ENCODE data around the gene CRACR2A.

CRACR2A gene

DNA sequence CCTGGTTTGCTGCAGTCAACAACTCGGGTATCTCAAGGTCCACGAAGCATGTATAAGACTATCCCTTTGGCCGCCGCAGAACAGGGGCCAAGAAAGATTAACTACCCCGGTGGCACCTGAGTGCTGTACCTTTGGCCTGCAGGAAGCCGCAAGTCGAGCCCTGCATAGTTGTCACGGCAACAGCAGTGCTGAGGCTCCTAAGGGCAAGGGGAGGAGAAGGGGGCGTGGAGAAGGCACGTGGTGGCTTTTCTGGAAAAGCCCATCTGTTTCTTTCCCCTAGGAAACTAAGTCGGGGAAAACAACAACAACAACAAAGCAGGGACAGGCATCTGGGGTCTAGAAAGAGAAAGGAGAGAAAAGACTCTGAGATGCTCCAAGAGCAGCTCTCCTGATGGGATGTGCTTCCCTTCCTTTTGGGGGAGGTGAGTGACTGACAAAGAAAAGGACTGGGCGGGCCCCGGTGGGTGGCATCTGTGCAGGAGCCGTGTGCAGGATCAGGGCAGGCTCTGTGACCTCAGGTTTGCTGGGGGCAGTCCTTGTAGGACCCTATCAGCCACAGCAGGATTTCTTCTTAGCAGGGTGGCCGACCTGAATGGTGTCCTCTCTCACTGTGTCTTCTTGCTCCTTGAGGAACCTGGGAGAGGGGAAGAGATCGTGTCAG lies 138.0 kb downstream of the CRACR2A start:
- DNase-seq, result no peak

DNA sequence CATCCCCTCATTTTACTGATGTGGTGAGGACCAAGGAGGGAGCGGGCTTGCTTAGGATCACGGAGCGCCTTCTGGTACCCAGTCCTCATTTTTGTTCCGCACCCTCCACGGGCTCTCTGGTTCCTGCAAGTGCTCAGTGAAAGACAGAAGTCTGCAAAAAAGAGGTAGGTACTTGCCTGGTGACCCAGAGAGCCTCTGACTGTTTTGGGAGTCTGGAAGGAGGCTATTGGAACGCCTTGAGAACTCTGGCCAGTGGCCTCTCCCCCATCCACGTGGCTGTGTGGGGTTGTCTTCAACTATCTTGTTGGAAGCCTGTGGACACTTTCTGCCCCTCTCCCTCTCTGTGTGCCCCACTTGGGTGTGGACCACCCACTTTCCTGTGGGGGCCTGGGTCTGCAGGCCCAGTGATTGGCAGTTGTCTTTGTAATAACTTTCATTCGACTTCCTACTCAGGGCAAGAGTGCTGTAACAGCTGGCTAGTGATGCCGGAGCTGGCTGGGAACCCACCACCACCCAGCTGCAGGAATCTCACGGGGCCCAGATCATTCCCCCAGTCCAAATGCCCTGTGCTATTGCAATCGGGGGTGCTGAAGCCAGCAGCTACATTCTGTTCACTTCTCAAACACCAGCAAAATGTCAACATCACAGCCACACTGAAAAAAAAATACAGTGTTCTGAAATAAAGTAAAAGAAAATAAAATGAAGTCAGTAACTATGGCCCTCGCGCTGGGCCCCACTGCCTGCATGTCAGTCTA lies 139.1 kb downstream of the CRACR2A start:
- no peak for DNase-seq

GRCh38 chr12:3611860-3612703 lies 140.8 kb downstream of the CRACR2A start:
- no peak for DNase-seq

- DNase-seq, result no peak
These were observed 145.1 kb downstream of the CRACR2A start for GRCh38 chr12:3607821-3608220.

GRCh38 chr12:3607039-3607720 lies 145.7 kb downstream of the CRACR2A start:
- peak; percentile 16 for DNase-seq

DNA sequence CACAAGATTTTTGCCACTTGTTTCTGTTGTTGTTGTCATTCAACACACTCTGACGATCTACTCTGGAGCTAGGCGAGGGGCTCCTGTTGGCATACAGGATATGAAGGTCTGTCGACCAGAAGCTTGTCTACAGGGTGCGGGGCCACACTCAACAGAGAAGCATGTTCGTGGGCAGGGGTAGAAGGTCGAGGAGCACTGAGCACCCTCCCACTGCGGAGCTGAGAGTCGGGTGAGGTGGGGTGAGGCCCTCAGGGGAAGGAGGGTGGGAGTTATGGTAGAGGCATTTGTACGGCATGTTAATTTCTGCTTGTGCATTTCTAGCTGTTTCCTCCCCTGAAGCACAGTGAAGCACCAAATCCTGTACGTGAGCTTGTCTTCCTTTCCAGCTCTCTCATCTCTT lies 146.8 kb downstream of the CRACR2A start:
- no peak for DNase-seq

DNA sequence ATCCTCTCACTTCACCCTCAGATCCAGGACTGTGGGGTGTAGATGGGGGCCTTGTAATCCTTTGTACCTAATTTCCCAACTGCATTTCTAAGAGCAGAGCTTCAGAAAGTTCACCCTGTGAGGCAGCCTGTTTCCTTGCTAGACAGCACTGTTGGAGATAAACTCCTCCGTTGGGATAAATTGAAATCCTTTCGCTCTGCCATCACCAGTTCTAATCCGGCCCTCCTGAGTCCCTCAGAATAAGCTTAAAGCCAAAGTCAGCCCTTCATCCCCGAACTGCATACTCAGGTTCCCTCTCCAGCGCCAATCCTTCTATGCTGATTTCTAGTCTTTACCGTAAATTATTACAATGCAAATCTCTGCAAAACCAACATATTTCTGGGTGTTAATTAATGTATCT lies 147.2 kb downstream of the CRACR2A start:
- no peak for DNase-seq

DNA sequence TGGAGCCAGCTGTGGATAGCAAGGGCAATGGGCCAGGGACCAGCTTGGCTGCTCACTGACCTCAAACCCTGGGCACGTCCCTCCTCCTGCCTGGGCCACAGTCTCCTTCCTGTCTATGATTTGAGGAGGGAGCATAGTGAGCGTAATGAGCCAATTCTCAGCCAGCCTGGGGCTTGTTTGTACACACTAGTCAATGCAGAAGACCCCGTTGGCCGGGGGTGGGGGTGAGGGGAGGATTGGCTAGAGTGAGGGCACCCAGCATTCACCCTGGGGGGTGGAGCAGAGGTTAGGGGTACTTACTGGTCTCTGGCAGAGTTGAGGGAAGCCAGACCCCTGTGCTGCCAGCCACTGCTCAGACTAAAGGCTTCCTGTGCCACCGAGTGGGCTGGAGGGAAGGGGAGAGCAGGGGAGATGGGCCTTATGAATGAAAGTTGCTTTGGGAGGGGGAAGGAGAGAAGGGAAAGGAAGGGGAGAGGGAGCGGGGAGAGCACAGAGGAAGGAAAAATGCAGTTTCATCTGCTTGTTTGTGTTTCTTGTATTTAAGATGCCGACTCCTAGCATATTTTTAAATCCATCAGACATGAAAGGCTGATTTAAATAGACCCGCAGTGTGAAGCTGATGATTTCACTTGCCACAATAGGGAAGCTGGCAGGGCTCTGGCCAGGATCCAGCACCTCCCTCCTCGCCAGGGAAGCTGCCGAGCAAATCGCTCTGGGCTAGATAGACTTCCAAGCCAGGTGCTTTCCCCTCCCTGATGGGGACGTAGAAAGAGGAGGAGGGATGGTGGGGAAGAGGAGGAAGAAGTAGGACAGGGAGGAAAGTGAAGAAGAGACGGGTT lies 147.9 kb downstream of the CRACR2A start:
- peak; percentile 96 for DNase-seq

DNA sequence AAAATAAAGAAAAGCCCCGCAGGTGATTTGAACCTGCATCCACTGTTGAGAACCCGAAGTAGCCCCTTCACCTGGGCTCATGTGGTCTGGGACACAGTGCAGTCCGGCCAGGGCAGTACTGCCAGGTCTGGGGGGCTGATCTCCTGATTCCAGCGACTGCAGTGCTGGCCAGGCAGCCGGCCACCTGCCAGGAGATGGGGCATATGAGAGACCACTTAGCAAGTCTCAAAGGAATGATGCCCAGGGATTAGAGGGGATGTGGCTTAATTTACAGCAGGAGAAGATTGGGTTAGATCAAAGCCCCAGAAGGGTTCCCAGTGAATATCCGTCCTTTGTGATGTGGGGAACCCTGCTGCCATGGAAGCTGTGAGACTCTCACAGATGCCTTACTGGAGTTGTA lies 148.6 kb downstream of the CRACR2A start:
- DNase-seq, result no peak

- no peak for DNase-seq
These were observed 149.3 kb downstream of the CRACR2A start for GRCh38 chr12:3603576-3603975.

- no peak for DNase-seq
These were observed 150.4 kb downstream of the CRACR2A start for GRCh38 chr12:3602488-3602887.

DNA sequence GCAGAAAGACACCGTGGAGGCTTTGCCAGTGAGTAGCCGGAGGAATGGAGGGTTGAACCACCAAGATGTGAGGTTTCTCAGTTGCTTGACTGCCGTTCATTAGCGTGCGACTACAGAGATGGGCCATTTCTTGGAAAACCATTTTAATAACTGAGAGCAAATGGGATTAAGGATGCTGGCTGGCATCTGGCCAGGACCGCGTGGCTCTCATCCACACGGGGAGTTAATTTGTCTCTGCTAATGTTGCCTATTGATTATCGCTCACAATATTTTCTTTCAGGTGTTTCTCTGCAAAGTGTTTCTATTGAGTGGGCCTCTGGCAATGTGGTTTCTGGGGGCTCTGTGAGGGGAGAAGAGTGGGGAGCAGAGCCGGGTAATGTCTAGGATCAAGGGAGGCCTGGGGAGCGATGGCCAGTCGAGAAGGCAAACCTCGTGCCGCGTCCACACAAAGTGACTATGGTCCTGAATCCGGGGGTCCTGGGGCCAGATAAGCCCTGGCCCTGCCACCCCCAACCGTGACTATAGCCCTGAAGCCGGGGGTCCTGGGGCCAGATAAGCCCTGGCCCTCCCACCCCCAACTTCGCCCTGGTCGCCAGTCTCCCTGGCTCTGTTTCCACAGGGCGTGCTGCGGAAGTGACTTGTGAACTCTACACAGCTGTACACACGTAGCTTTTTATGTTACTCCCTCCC lies 151.3 kb downstream of the CRACR2A start:
- no peak for DNase-seq

DNA sequence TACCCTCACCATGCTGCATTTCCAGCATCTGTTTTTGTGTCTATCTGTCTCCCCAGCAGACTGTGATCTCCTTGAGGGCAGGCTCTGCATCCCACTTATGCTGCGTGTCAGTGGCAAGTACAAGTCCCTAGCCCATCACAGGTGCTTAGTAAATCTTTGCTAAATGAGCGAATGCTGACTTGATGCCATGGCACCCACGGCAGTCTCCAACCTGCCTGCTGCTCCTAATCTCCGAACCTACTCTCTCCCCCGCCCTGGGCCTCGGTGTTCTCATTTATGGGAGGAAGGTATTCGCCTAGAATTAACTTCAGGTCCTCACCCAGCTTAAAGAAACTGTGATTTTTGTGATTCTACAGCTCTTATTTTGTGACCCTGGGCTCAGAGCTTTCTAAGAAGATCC lies 152.0 kb downstream of the CRACR2A start:
- DNase-seq, result no peak

DNA sequence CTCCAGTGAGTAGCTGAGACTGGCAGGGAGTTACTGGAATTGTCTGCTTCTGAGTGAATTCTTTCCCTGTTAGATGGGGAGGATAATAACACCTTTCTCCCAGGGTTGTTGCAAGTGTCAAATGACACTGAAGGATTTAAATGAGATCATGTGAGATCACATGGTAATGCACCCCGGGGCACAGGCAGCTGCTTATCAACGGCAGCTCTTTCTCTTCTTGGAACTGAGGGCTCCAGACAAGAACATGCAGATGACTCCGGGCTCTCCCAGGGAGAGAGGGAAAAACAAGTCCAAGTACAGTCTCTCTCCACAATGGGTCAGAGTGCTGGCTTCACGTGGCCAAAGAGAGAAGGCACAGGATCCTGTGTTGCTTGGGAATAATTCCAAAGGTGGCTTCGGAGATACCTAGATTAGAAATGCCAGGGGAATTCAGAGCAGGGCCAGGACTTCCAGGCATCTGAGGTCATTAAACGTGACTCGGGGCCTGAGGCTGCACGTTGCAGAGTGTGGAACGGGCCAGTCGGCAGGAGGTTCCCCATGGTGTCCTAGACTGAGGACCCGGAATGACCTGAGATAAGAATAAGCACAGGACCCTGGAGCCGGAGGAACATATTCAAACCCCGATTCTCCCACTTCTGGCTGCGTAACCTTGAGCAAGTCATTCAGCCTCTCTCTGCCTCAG lies 152.7 kb downstream of the CRACR2A start:
- peak; percentile 92 for DNase-seq

DNA sequence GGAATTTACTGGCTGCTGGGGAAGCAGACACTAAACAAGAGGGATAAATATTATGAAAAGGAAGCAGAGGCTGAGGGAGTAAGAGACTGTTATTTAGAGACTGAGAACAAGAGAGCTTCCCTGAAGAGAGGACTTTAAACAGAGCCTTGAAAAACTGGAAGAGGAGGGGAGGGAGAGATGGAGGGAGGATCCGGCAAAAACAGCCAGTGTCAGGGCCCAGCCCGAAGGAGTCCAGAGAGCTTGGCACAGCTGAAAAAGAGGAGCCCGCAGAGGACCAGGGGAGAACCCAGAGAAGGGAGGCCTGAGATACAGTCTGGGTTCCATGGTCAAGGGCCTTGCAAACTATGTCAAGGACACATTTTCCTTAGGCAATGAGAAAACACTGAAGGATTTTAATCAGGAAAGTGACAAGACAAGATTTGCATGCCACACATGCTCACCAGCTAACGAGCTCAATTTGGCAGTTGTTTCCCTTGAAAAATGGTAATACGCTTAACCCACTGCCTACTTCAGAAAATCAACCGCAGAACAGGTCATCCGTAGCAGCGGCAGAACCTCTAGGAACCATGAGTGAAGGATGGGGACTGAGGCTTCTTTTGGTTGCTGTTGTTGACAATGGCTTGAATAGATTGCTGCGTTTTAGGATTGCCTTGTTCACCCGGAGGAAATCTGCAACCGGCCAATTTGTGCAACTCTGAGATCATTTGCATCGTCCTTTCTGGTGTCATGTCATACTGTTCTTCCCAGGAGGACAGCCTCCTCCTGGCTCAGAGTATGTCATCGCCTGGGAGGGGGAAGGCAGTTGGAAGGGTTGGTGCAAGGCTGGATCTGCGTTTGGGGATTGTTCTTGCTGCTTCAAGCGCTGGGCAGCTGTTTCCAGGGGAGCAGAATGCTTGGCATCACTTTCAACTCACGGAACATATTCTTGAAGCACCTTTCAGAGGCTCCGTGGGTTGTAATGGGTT lies 153.7 kb downstream of the CRACR2A start:
- DNase-seq, result no peak

DNA sequence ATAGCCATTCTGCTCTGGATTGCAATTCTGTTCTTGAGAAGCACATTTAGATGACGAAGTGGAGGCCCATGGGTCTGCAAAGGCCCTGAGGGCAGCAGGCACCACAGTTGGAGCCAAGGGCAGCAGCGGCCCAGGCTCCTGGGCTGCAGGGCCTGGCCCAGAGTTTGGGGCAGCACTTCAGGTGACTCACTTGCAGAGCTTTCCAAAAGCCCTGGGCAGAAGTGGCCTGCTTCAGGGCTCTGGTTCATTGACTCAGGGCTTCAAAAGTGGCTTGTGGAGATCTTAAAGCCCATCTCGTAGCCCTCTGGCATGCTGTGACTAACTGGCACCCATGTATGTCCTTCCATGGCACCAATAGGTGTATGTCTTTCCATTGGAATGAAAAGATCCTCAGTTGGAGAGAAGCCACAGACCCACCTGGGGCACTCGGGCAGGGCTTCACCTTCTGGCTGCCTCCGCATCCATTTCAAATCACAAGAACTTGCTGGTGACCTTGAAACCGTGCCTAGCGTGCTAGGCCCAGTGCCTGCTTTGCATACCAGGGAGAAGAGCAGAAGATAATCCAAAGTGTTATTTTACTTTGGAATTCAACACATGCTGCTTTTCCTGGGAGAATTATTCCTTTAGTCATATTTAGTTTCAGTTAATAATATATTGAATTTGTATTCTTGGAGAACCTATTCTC lies 155.2 kb downstream of the CRACR2A start:
- DNase-seq, result no peak

DNA sequence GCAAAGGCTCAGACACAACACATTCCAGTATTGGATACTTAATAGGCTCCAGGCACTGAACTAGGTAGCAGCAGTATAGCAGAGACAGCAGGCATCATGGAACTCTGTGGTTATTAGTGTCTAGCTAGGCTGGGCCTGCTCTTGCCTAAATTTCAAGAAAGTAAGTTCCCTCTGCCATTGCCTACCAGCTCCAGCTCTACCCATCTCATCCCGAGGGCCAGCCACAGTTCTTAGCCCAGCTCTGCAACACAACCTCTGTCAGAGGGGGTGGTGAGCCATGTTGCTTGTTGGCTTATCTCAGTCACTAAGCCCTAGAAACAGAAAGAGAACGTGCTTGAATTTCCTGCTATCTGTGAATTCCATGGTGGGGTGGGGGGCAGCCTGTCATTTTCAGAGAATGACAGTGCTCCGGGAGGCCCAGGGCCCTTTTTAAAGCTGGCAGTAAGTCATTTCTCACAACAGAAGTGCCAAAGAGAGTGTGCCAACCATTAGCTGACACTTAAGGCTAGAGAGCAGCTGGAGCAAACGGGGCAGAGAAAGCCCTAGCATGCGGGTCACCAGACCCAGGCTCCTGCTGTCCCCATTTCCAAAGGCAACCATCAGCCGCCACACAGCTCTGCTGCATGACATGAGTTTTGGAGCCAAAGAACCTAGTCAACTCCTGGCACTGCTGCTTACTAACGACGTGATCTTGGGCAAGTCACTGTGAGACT lies 156.1 kb downstream of the CRACR2A start:
- DNase-seq, result no peak

- no peak for DNase-seq
These were observed 157.2 kb downstream of the CRACR2A start for GRCh38 chr12:3595721-3596120.

All from NCI-H146 (cell line).